ENCODE data around the gene UGT1A1. TPM values are rescaled to one million over a fixed set of nuclear protein-coding genes. Genes with fewer than 3 reads are reported as not detected.
A peak's percentile ranks its signal among the peaks of the same experiment; 100 is the strongest.

UGT1A1 gene
- polyA plus RNA-seq, 2 of the 4 experiments (the other 2 are of a cell fraction) = 1.9 TPM

GRCh38 chr2:233758141-233758540 is 1.9 kb upstream of the UGT1A1 start:
- peak overlapping the region; percentile 91 to 94 for H3K27ac ChIP-seq
- no peak for TF ChIP-seq USF2 (IDR thresholded peaks at IDR 0.05)
- TF ChIP-seq EHMT2 (IDR thresholded peaks at IDR 0.05; ENCODE audit: low read depth) = no peak
- TF ChIP-seq RCOR1 (IDR thresholded peaks at IDR 0.05; ENCODE audit: low read depth, low read length) = no peak
- TF ChIP-seq CHD2 (IDR thresholded peaks at IDR 0.05; ENCODE audit: low read length, partially characterized antibody) = no peak
- TF ChIP-seq NPAS2 (CRISPR knock-in tag; IDR thresholded peaks at IDR 0.05; ENCODE audit: borderline replicate concordance) = no peak
- no peak for TF ChIP-seq FOXS1 (CRISPR knock-in tag; IDR thresholded peaks at IDR 0.05)
- H3K9me3 ChIP-seq = peaks cover 24% of the 10 kb centered on the region
- no peak for ATAC-seq
- H3K4me3 ChIP-seq = no peak overlapping the region
- DNase-seq (ENCODE audit: low read depth in 1 of 2, low spot score in 1 of 2) = no peak
- ChIA-PET POLR2A (interaction anchor here (1.0 kb wide), 1 partner anchor 75 kb away, joined by 3 read pairs; no protein-coding TSS in a partner anchor), CTCF (interaction anchor here (1.6 kb wide), 1 partner anchor 75 kb away, joined by 5 read pairs; no protein-coding TSS in a partner anchor)
- no peak for FAIRE-seq
- peaks cover 46% of the 10 kb centered on the region for H3K4me1 ChIP-seq
- H3K4me2 ChIP-seq = peak overlapping the region; percentile 57; the same call in 2 of the 3 replicates

- ChIA-PET POLR2A (no interaction called here), CTCF (interaction anchor here (1.1 to 2.5 kb wide), 2 partner anchors 22 to 74 kb away, joined by 3 to 9 read pairs; no protein-coding TSS in a partner anchor)
- Histone ChIP-seq H3K9me3 (peaks cover 17% of the 10 kb centered on the region; the same call in 2 of the 3 replicates), H3K4me3 (no peak overlapping the region), H3K4me2 (no peak overlapping the region), H3K4me1 (peaks cover 53% of the 10 kb centered on the region), H3K27ac (peak overlapping the region; percentile 91 to 94)
- 97% methylated on average over 2 of the region's 2 CpGs for WGBS (ENCODE audit: missing lambda C conversion rate)
- FAIRE-seq (no peak), ATAC-seq (no peak), DNase-seq (ENCODE audit: low read depth in 1 of 2, low spot score in 1 of 2) (no peak)
- TF ChIP-seq SMC3 (IDR thresholded peaks at IDR 0.05) = no peak
- TF ChIP-seq RCOR1 (IDR thresholded peaks at IDR 0.05; ENCODE audit: low read depth, low read length) = no peak
- no peak for TF ChIP-seq HMGXB4 (CRISPR knock-in tag; IDR thresholded peaks at IDR 0.05; ENCODE audit: borderline replicate concordance)
- TF ChIP-seq ZSCAN20 (CRISPR knock-in tag; IDR thresholded peaks at IDR 0.05) = no peak
- no peak for TF ChIP-seq CBX2 (IDR thresholded peaks at IDR 0.05; ENCODE audit: borderline replicate concordance, low read depth)
- TF ChIP-seq MYC (IDR thresholded peaks at IDR 0.05; ENCODE audit: borderline replicate concordance, low read length) = no peak
- TF ChIP-seq HOXB5 (CRISPR knock-in tag; IDR thresholded peaks at IDR 0.05) = no peak
- no peak for TF ChIP-seq RARB (CRISPR knock-in tag; IDR thresholded peaks at IDR 0.05)
- no peak for TF ChIP-seq BCL3 (IDR thresholded peaks at IDR 0.05)
- TF ChIP-seq RNF2 (IDR thresholded peaks at IDR 0.05; ENCODE audit: borderline replicate concordance, low read depth) = no peak
- no peak for TF ChIP-seq FOSL2 (IDR thresholded peaks at IDR 0.05)
- TF ChIP-seq FOSL2 (CRISPR knock-in tag; IDR thresholded peaks at IDR 0.05) = no peak
Observed at GRCh38 chr2:233758849-233759248, 1.2 kb upstream of the UGT1A1 start.

GRCh38 chr2:233761040-233761769 is 1.1 kb downstream of the UGT1A1 start:
- H3K4me2 ChIP-seq = no peak overlapping the region
- DNase-seq (ENCODE audit: low read depth in 1 of 2, low spot score in 1 of 2) = no peak
- H3K9me3 ChIP-seq = peaks cover 12% of the 10 kb centered on the region; the same call in 2 of the 3 replicates
- CTCF ChIA-PET = interaction anchor here (0.5 to 2.5 kb wide), 2 partner anchors 71 to 150 kb away, joined by 4 to 9 read pairs; no protein-coding TSS in a partner anchor
- peaks cover 61% of the 10 kb centered on the region for H3K4me1 ChIP-seq
- POLR2A ChIA-PET = no interaction called here
- FAIRE-seq = no peak
- 81% methylated on average over 4 of the region's 4 CpGs for WGBS (ENCODE audit: missing lambda C conversion rate)
- H3K27ac ChIP-seq = peak overlapping the region; percentile 91 to 94
- TF ChIP-seq GATA3 (IDR thresholded peaks at IDR 0.05; ENCODE audit: borderline replicate concordance) (0 out of 2 replicates have a peak, but pooled peaks have one; percentile 14), MAFK (IDR thresholded peaks at IDR 0.05; ENCODE audit: partially characterized antibody) (peak; percentile 93), EP300 (IDR thresholded peaks at IDR 0.05) (peak in 1 of 2 experiments; percentile 56; a peak in 1 of 5 replicates), FOSB (CRISPR knock-in tag; IDR thresholded peaks at IDR 0.05) (no peak)
- ATAC-seq = no peak
- H3K4me3 ChIP-seq = no peak overlapping the region

Measured in A549 (cell line).